HG03103 (cell line): ENCODE data around the gene ANKRD12.
"Not testable (repeated sequence)": the region's sequence is repeated elsewhere in the genome, so short reads cannot be mapped to it uniquely, and the experiment has no call there.

Experiments
- ATAC-seq: cut with Tn5 transposase; IDR thresholded peaks from one replicate; pipeline ENCODE4 v1.9.1; 2021; ENCODE audit warnings: low read depth; ENCODE audit not compliant: unreplicated experiment

The ANKRD12 gene

GRCh38 chr18:9221040-9221439 lies 84.5 kb downstream of the ANKRD12 start:
- ATAC-seq = no peak

- no peak for ATAC-seq
These were observed 85.1 kb downstream of the ANKRD12 start for GRCh38 chr18:9221661-9222060.

GRCh38 chr18:9223356-9223755 lies 86.8 kb downstream of the ANKRD12 start:
- ATAC-seq = no peak

GRCh38 chr18:9226463-9226862 lies 89.9 kb downstream of the ANKRD12 start:
- ATAC-seq = no peak

- ATAC-seq = no peak
These were observed 95.4 kb downstream of the ANKRD12 start for GRCh38 chr18:9231852-9232486.

- ATAC-seq = no peak
These were observed 96.4 kb downstream of the ANKRD12 start for GRCh38 chr18:9232977-9233376.

- no peak for ATAC-seq
These were observed 97.3 kb downstream of the ANKRD12 start for GRCh38 chr18:9233771-9234440.

GRCh38 chr18:9234528-9234927 lies 97.9 kb downstream of the ANKRD12 start:
- ATAC-seq = no peak

- no peak for ATAC-seq
These were observed 101.4 kb downstream of the ANKRD12 start for GRCh38 chr18:9237981-9238380.

GRCh38 chr18:9239720-9240119 lies 103.1 kb downstream of the ANKRD12 start:
- ATAC-seq = no peak

- ATAC-seq = no peak
These were observed 103.7 kb downstream of the ANKRD12 start for GRCh38 chr18:9240270-9240669.

- no peak for ATAC-seq
These were observed 106.4 kb downstream of the ANKRD12 start for GRCh38 chr18:9243029-9243428.

GRCh38 chr18:9244376-9244775 lies 107.8 kb downstream of the ANKRD12 start:
- no peak for ATAC-seq

GRCh38 chr18:9248661-9249060 lies 112.1 kb downstream of the ANKRD12 start:
- no peak for ATAC-seq

- no peak for ATAC-seq
These were observed 112.7 kb downstream of the ANKRD12 start for GRCh38 chr18:9249254-9249653.

GRCh38 chr18:9259173-9259572 lies 122.6 kb downstream of the ANKRD12 start:
- no peak for ATAC-seq

- no peak for ATAC-seq
These were observed 124.1 kb downstream of the ANKRD12 start for GRCh38 chr18:9260388-9261380.

GRCh38 chr18:9263264-9263663 lies 126.7 kb downstream of the ANKRD12 start:
- ATAC-seq = no peak

- ATAC-seq = not testable (repeated sequence)
These were observed 128.2 kb downstream of the ANKRD12 start for GRCh38 chr18:9264797-9265196.

GRCh38 chr18:9273221-9273620 lies 136.6 kb downstream of the ANKRD12 start:
- ATAC-seq = no peak

- no peak for ATAC-seq
These were observed 139.3 kb downstream of the ANKRD12 start for GRCh38 chr18:9275890-9276289.
